Esophagus muscularis mucosa (tissue), 4 donors: Measurements from ENCODE around the gene KIAA1614.

Experiments used
- CTCF ChIP-seq, 3 experiments: fragments of 200-600 bp in 2 of 3; fragments of 450-650 bp in 1 of 3; sonication (generic) in 2 of 3; IDR thresholded peaks; one replicate each; pipeline ENCODE4 v1.5.1; 2017 to 2019; ENCODE audit warnings: antibody characterized with exemption in 3 of 3, mild to moderate bottlenecking in 2 of 3, moderate library complexity in 1 of 3
- EP300 ChIP-seq: sonication (generic); formaldehyde crosslinking; IDR thresholded peaks from one replicate; pipeline ENCODE4 v1.6.1; 2017; ENCODE audit warnings: antibody characterized with exemption
- POLR2A ChIP-seq: fragments of 450-650 bp; IDR thresholded peaks from one replicate; pipeline ENCODE4 v1.6.1; 2017; ENCODE audit warnings: antibody characterized with exemption, moderate library complexity, mild to moderate bottlenecking, low read depth
- POLR2AphosphoS5 ChIP-seq, 2 donors: sonication (generic); formaldehyde crosslinking; IDR thresholded peaks; one replicate each; pipeline ENCODE4 v1.6.1; 2017; ENCODE audit warnings: antibody characterized with exemption in 2 of 2

- TF ChIP-seq CTCF (IDR thresholded peaks at IDR 0.05), result no peak
- no peak for TF ChIP-seq EP300
- no peak for TF ChIP-seq POLR2A
- TF ChIP-seq POLR2AphosphoS5 (IDR thresholded peaks at IDR 0.05), result no peak
These were observed 34.8 kb downstream of the KIAA1614 start for GRCh38 chr1:180947499-180947885.
